ENCODE measurements around the gene COL16A1. TPM values are rescaled to one million over a fixed set of nuclear protein-coding genes. Genes with fewer than 3 reads are reported as not detected.

COL16A1 gene
- total RNA-seq, 2 donors from 2014 or later = 7.4 to 9.9 TPM

DNA sequence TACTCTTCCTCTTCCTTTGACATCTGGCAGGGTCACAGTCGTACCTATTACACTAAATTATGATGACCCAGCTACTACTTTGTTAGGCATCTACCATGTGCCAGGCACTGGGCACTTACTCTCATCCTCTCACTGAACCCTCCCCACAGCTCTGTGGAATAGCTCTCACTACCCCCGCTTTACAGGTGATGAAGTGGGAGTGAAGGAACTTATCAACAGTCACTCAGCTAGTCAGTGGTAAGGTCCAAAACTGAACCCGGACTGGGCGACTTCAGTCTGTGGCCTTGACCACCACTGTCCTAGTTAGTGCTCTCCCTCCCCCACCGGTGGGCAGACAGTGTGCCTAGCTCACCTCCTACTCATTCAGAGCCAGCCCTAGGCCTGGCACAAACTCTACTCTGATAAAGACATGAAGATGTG, 48.0 kb upstream of the COL16A1 start:
- Histone ChIP-seq H3K4me3 (ENCODE audit: low read length) (no peak overlapping the region), H3K4me1 (ENCODE audit: control insufficient read depth, insufficient read depth, low read length) (peaks cover 5% of the 10 kb centered on the region), H3K9me3 (ENCODE audit: control insufficient read depth, low read length) (no peaks in the 10 kb centered on the region), H3K27ac (ENCODE audit: low read depth, low read length) (no peak overlapping the region), H3K9ac (ENCODE audit: extremely low read depth, low read length, poor library complexity, severe bottlenecking) (no peak overlapping the region), H3K36me3 (ENCODE audit: control insufficient read depth, insufficient read depth, low read length) (no peaks in the 10 kb centered on the region), H3K27me3 (ENCODE audit: control insufficient read depth, insufficient read depth, low read length, poor library complexity, severe bottlenecking) (no peaks in the 10 kb centered on the region)
- H3K4me1 Mint-ChIP-seq = peaks cover 21% of the 10 kb centered on the region
- no peaks in the 10 kb centered on the region for H3K9me3 Mint-ChIP-seq
- no peaks in the 10 kb centered on the region for H3K36me3 Mint-ChIP-seq (ENCODE audit: low read depth)
- TF ChIP-seq, protein P1, sequence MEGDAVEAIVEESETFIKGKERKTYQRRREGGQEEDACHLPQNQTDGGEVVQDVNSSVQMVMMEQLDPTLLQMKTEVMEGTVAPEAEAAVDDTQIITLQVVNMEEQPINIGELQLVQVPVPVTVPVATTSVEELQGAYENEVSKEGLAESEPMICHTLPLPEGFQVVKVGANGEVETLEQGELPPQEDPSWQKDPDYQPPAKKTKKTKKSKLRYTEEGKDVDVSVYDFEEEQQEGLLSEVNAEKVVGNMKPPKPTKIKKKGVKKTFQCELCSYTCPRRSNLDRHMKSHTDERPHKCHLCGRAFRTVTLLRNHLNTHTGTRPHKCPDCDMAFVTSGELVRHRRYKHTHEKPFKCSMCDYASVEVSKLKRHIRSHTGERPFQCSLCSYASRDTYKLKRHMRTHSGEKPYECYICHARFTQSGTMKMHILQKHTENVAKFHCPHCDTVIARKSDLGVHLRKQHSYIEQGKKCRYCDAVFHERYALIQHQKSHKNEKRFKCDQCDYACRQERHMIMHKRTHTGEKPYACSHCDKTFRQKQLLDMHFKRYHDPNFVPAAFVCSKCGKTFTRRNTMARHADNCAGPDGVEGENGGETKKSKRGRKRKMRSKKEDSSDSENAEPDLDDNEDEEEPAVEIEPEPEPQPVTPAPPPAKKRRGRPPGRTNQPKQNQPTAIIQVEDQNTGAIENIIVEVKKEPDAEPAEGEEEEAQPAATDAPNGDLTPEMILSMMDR (conservative IDR thresholded peaks at IDR 0.05) = no peak
- no peak overlapping the region for H3K4me3 Mint-ChIP-seq
- H3K27ac Mint-ChIP-seq = no peak overlapping the region
- 86% methylated on average over 5 of the region's 5 CpGs; no CpG with 5 or more reads in 1 of the 2 experiments for WGBS, 2 experiments (ENCODE audit: insufficient coverage in 1 of 2, insufficient read length in 1 of 2)
- H3K27me3 Mint-ChIP-seq (ENCODE audit: insufficient read depth) = no peaks in the 10 kb centered on the region
- DNase-seq = no peak

DNA sequence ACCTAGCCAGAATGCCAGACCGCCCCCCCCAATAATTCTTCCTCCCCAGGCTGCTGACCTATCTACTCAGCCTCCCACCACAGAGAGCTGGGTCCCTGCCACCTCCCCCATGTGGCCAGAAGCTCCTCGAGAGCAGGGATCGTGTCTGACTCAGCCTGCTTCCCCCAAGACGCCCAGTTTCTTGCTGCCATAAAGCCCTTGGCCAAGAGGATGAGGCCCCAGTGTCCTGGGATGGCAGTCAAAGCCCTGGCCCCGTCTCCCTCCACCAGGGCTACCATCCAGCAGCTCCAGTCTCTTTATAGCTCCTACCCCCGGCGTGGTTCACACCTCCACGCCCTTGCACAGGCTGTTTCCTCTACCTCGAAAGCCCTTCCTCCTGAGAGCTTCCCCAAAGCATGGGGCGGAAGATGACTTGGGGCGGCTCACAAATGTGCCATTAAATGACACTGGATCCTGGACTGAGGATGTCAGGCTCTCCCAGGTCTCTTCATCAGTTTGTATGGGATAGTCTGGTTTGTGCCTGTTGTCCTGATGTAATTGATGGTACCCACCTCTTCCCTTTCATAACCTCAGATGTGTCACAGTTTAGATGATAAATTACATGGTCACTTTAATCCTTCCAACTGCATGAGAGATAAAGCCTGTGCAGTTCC, 47.2 kb upstream of the COL16A1 start:
- H3K27me3 Mint-ChIP-seq (ENCODE audit: insufficient read depth) = no peaks in the 10 kb centered on the region
- no peaks in the 10 kb centered on the region for H3K36me3 Mint-ChIP-seq (ENCODE audit: low read depth)
- WGBS, 2 experiments (ENCODE audit: insufficient coverage in 1 of 2, insufficient read length in 1 of 2) = 78 to 84% methylated on average over 4 to 11 of the region's 11 CpGs
- Histone ChIP-seq H3K4me1 (ENCODE audit: control insufficient read depth, insufficient read depth, low read length) (peaks cover 10% of the 10 kb centered on the region), H3K9ac (ENCODE audit: extremely low read depth, low read length, poor library complexity, severe bottlenecking) (no peak overlapping the region), H3K36me3 (ENCODE audit: control insufficient read depth, insufficient read depth, low read length) (no peaks in the 10 kb centered on the region), H3K27me3 (ENCODE audit: control insufficient read depth, insufficient read depth, low read length, poor library complexity, severe bottlenecking) (no peaks in the 10 kb centered on the region), H3K9me3 (ENCODE audit: control insufficient read depth, low read length) (no peaks in the 10 kb centered on the region), H3K27ac (ENCODE audit: low read depth, low read length) (no peak overlapping the region), H3K4me3 (ENCODE audit: low read length) (no peak overlapping the region)
- no peak overlapping the region for H3K4me3 Mint-ChIP-seq
- peaks cover 30% of the 10 kb centered on the region for H3K4me1 Mint-ChIP-seq
- no peaks in the 10 kb centered on the region for H3K9me3 Mint-ChIP-seq
- TF ChIP-seq, protein P1 (conservative IDR thresholded peaks at IDR 0.05) = no peak
- no peak for DNase-seq
- no peak overlapping the region for H3K27ac Mint-ChIP-seq

DNA sequence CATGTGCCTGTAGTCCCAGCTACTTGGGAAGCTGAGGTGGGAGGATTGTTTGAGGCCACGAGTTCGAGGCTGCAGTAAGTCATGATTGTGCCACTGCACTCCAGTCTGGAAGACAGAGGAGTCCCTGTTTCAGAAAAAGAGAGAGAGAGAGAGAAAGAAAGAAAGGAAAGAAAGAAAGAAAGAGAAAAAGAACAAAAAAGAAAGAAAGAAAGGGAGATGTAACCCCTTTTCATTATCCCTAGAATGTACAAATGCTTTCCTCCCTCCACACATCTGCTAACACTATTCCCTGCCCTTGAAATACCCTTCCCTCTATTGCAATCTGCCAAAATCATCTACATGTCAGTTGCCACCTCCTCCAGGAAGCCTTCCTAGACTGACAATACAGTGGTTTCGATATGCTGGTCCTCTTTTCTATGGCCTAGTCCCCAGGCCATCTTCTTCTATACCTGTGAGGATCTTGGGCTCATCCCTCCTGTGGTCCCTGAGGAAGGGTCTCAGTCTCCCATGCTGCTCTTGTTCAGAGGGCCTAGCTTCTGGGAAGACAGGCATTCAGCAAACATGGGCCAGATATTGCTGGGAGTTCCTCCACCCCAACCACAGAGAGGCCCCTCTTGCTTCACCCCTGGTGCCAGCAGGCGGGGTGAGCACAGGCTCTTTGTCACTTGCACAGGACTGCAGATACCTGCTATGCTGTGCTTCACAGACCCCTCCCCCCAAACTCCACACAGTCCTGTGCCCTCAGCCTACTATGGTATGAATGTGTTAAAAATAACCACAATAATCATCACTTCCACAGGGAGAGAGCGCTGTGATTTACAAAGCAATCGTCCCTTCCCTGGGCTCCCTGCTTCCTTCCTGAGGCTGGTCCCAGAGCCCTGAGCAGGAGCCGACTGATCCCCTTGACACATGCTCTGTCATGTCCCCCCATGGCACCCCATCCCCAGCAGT, 46.2 kb upstream of the COL16A1 start:
- WGBS, 2 experiments (ENCODE audit: insufficient coverage in 1 of 2, insufficient read length in 1 of 2) = 85 to 95% methylated on average over 4 to 7 of the region's 7 CpGs
- H3K9ac ChIP-seq (ENCODE audit: extremely low read depth, low read length, poor library complexity, severe bottlenecking) = no peak overlapping the region
- no peaks in the 10 kb centered on the region for H3K9me3 Mint-ChIP-seq
- H3K27me3 Mint-ChIP-seq (ENCODE audit: insufficient read depth) = no peaks in the 10 kb centered on the region
- no peaks in the 10 kb centered on the region for H3K27me3 ChIP-seq (ENCODE audit: control insufficient read depth, insufficient read depth, low read length, poor library complexity, severe bottlenecking)
- DNase-seq = no peak
- no peak overlapping the region for H3K27ac Mint-ChIP-seq
- H3K4me3 Mint-ChIP-seq = no peak overlapping the region
- peaks cover 33% of the 10 kb centered on the region for H3K4me1 Mint-ChIP-seq
- TF ChIP-seq, protein P1 (conservative IDR thresholded peaks at IDR 0.05) = no peak
- H3K36me3 ChIP-seq (ENCODE audit: control insufficient read depth, insufficient read depth, low read length) = no peaks in the 10 kb centered on the region
- peaks cover 10% of the 10 kb centered on the region for H3K4me1 ChIP-seq (ENCODE audit: control insufficient read depth, insufficient read depth, low read length)
- H3K9me3 ChIP-seq (ENCODE audit: control insufficient read depth, low read length) = no peaks in the 10 kb centered on the region
- H3K36me3 Mint-ChIP-seq (ENCODE audit: low read depth) = no peaks in the 10 kb centered on the region
- no peak overlapping the region for H3K27ac ChIP-seq (ENCODE audit: low read depth, low read length)
- H3K4me3 ChIP-seq (ENCODE audit: low read length) = no peak overlapping the region

All from endodermal cell (in vitro differentiated cells).